ENCODE measurements around the gene COL6A2. TPM values are rescaled to one million over a fixed set of nuclear protein-coding genes. Genes with fewer than 3 reads are reported as not detected.

Gene COL6A2
- 1.0 and 12.6 TPM in 2 replicates for total RNA-seq

DNA sequence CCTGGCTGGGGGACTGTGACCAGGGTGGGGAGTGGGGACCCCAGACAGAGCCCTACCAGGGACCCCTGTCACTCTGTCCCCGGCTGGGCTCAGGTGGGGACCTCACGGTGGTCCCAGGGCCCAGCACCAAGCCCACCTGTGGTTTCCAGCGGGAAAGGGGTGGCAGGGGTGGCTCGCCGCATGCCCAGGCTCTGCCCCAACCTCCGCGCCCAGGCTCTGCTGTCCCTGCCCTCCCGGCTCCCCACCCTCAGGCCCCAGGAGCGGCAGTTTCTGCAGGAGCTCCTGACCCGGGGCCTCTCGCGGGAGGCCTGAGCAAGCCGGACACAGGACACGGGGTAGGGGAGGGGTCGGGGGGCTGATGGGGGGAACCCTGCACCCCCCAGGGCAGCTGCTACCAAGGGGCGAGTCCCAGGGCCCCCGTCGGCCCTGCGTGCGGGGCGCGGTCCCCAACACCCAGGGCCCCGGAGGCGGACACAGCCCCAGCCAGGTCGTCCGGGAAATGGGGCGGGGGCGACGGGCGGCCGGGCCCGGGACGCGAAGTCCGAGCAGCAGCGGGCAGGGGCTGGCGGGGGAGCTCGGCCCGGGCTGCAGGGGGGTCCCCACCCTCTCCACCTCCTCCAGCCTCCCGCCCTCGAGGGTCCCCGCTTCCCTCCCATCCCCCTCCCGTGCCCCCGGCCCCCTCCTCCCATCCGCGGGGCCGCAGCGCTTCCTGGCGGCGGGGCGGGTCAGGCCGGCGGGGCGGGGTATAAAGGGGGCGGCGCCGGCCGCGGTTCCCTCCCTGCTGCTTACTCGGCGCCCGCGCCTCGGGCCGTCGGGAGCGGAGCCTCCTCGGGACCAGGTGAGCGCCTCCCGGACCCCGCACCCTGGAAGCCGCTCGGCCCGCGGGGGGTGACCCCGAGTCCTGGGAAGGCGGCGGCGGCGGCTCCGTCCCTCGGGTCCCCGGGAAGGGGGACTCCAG lies at the start of gene COL6A2:
Gene COL6A2, plus strand, starts transcription at position 777 of the 958 bp plus-strand sequence.
- FAIRE-seq (no peak), DNase-seq (ENCODE audit: low read depth) (no peak)
- Histone ChIP-seq H3K4me3 (ENCODE audit: low read depth, low read length) (no peak within 1 kb of the TSS), H3K27me3 (ENCODE audit: control insufficient read depth, insufficient read depth, low read length) (peaks cover 2% of the 10 kb centered on the region), H3K36me3 (ENCODE audit: control insufficient read depth, insufficient read depth, low read length) (no peaks in the 10 kb centered on the region)
- TF ChIP-seq CTCF (IDR thresholded peaks at IDR 0.05; ENCODE audit: insufficient read depth, low read length, severe bottlenecking) = no peak

DNA sequence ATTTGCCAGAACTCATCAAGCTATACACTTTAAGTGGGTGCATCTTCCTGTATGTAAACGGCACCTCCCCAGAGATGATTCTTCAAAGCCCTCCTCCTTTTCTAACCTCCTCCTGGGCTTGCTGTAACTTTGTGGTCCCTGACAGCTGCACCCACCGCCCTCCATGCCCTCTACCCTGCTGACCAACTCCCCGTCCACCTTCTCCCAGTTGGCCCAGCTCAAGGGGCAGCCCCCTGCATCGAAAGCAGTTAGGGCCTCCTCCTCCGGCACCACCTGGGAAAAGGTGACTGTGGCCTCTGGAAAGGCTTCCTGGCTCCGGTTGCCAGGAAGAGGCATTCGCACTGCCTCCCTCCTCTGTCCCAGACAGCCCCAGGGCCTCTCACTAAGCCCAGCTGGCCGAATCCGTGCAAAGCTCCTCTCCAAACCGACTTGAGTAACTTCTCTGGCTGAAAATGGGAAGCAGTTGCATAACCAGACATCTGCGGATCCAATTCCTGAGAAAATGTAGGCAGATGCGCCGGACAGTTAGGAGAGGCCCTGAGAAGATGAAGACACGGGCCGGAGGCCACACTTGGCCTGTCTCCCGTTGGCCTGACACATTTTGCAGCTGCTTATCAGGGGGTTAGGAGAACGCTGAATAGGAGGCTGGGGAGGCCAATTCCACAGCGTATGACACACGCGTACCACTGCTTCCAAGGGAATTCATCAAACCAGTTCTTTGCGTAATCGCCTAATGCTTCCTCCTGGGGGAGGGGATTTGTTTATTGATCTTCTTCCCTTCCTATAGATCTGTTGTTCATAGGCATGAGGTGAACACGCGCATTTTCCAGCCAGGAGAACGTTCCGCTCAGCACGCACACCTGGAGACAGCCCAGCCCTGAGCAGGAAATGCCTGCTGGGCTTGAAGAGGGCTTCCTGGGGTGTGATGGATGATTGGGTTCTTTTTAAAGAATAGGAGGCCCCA lies 48.7 kb upstream of the COL6A2 start:
- DNase-seq (ENCODE audit: low read depth) (no peak), FAIRE-seq (no peak)
- Histone ChIP-seq H3K36me3 (ENCODE audit: control insufficient read depth, insufficient read depth, low read length) (no peaks in the 10 kb centered on the region), H3K4me3 (ENCODE audit: low read depth, low read length) (no peak overlapping the region), H3K27me3 (ENCODE audit: control insufficient read depth, insufficient read depth, low read length) (no peaks in the 10 kb centered on the region)
- TF ChIP-seq CTCF (IDR thresholded peaks at IDR 0.05; ENCODE audit: insufficient read depth, low read length, severe bottlenecking) = no peak

DNA sequence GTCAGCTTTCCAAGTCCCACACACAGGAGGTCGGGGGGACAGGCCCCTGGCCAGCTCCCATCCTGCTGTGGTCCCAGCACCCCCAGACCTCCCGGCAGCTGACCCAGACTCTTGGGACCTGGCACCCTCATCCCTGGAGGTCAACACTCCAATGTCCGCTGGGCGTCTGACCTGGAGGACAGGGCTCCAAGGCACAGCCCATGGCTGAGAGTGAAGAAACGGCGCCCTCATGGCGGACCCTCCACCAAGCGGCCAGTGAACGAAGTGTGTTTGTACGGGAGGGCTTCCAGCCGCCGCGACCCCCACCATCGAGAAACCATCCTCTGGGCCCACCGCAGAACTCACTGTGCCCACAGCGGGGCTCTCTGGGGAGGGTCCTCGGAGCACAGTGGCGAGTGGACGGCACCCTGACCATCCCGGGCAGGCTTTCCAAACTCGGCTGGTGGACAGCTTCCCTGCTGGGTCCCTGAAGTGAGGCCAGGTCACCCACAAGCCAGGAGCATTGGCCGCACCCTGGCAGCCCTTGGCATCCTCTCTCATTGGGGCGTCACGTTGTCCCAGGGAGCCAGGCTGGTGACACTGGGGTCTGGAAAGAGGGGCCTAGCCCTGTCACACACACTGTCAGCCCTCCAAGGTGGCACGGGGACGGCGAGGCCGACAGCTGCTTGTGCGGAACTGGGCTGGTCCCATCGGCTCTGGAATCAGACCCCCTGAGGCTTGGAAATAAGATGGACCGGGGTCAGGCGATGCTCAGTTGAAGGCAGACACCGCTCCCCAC lies 47.8 kb upstream of the COL6A2 start:
- FAIRE-seq (no peak), DNase-seq (ENCODE audit: low read depth) (no peak)
- TF ChIP-seq CTCF (IDR thresholded peaks at IDR 0.05; ENCODE audit: insufficient read depth, low read length, severe bottlenecking) = no peak
- no peaks in the 10 kb centered on the region for H3K36me3 ChIP-seq (ENCODE audit: control insufficient read depth, insufficient read depth, low read length)
- no peaks in the 10 kb centered on the region for H3K27me3 ChIP-seq (ENCODE audit: control insufficient read depth, insufficient read depth, low read length)
- H3K4me3 ChIP-seq (ENCODE audit: low read depth, low read length) = no peak overlapping the region

DNA sequence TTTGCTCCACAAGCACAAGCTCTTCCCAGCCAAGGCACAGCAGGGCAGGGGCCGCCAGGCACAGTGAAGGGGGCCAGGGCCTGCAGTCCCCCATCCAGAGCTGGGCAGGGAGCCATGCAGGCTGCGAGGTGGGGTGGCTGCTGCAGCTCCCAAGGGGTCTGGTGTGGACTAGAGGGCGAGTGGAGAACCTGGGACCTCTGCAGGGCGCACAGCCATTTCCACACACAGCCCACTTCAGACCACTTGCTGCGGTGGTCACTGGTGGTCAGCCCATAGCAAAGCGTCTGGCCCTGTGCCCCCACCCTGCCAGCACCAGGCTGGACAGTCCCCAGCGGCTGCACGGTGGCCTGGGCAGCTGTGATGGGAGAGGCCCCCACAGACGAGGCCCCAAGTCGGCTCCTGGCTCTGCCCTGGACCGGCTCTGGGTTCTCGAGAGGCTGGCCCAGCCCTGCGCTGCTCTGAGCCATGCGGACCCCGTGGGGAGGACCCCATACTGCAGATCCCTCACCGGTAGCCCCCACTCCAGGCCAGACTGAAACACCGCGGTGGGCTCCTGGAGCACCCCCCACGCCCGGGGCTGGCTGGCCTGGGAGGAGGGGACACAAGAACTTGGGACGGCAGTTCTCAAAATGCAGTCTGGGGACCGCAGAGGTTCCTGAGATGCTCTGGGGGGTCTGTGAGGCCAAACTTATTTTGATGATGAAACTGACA lies 47.1 kb upstream of the COL6A2 start:
- DNase-seq (ENCODE audit: low read depth) (no peak), FAIRE-seq (no peak)
- Histone ChIP-seq H3K27me3 (ENCODE audit: control insufficient read depth, insufficient read depth, low read length) (no peaks in the 10 kb centered on the region), H3K4me3 (ENCODE audit: low read depth, low read length) (no peak overlapping the region), H3K36me3 (ENCODE audit: control insufficient read depth, insufficient read depth, low read length) (no peaks in the 10 kb centered on the region)
- TF ChIP-seq CTCF (IDR thresholded peaks at IDR 0.05; ENCODE audit: insufficient read depth, low read length, severe bottlenecking) = no peak

DNA sequence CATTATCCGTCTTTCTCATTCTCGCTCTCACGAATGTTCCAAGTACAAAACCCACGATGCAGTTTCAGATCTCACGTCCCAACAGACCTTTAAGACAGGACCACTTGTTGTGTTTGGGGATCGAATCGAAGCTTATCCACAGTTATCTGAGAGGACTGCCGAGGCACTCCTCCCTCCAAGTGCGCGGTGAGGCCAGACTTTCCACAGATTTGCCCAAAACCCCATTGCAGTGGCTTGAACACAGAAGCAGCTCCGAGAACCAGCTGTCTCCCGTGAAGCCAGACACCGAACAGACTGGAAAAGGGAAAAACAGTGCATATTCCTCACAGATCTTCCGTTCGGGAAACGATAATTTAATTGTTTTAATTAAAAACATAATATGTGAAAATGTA lies 46.5 kb upstream of the COL6A2 start:
- FAIRE-seq = no peak
- no peak for DNase-seq (ENCODE audit: low read depth)
- Histone ChIP-seq H3K27me3 (ENCODE audit: control insufficient read depth, insufficient read depth, low read length) (no peaks in the 10 kb centered on the region), H3K36me3 (ENCODE audit: control insufficient read depth, insufficient read depth, low read length) (no peaks in the 10 kb centered on the region), H3K4me3 (ENCODE audit: low read depth, low read length) (no peak overlapping the region)
- TF ChIP-seq CTCF (IDR thresholded peaks at IDR 0.05; ENCODE audit: insufficient read depth, low read length, severe bottlenecking) = no peak
